ENCODE data around the gene C1orf232. TPM values are rescaled to one million over a fixed set of nuclear protein-coding genes. Genes with fewer than 3 reads are reported as not detected.
A peak's percentile ranks its signal among the peaks of the same experiment; 100 is the strongest.

Gene C1orf232
- total RNA-seq (ENCODE audit: low replicate concordance): not detected in 2 replicates

DNA sequence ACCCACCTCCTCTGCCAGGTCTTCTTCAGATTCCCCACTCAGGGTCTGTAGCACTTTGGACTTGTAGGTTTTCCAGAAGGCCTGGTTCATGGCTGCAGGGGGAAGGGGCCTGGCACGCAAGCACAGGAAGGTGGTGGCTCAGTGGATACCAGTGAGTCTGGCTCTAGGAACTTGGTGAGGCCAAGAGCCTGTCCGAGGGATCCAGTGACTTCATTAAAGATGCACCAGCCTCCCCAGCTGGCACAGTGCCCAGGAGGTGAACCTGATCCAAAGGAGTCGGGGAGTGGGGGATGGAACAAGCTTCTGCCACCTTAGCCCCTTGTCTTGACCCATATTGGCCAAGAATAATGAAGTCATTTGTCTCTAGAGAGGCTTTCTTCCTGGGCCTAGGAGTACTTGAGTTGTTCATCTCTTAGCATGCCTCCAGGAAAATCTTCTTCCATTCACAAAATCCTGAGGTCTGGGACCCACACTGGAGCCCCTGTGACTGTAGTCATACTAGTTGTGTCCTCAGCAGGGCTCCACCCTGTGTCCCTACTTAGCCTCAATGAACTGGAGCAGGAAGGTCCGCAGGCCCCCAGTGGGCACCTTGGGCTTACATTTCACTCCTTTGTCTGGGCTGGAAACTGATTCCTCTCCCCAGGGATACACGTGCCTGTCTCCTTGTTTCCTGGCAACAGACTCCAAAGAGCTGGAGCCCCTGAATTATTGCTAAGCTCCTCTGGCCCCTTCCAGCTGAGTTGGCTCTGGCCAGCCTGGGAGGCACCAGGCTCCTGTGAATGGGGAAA, at the start of gene C1orf232:
C1orf232 (minus strand) TSS at position 554 of the 788 bp plus-strand sequence; CDS start at position 90, 464 bp downstream.
- TF ChIP-seq, protein P1, sequence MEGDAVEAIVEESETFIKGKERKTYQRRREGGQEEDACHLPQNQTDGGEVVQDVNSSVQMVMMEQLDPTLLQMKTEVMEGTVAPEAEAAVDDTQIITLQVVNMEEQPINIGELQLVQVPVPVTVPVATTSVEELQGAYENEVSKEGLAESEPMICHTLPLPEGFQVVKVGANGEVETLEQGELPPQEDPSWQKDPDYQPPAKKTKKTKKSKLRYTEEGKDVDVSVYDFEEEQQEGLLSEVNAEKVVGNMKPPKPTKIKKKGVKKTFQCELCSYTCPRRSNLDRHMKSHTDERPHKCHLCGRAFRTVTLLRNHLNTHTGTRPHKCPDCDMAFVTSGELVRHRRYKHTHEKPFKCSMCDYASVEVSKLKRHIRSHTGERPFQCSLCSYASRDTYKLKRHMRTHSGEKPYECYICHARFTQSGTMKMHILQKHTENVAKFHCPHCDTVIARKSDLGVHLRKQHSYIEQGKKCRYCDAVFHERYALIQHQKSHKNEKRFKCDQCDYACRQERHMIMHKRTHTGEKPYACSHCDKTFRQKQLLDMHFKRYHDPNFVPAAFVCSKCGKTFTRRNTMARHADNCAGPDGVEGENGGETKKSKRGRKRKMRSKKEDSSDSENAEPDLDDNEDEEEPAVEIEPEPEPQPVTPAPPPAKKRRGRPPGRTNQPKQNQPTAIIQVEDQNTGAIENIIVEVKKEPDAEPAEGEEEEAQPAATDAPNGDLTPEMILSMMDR (IDR thresholded peaks at IDR 0.05): no peak
- TF ChIP-seq EZH2 (IDR thresholded peaks at IDR 0.05) (no peak), EZH2phosphoT487 (IDR thresholded peaks at IDR 0.05) (no peak)
- H3K4me3 Mint-ChIP-seq: peak within 1 kb of the TSS; percentile 89

DNA sequence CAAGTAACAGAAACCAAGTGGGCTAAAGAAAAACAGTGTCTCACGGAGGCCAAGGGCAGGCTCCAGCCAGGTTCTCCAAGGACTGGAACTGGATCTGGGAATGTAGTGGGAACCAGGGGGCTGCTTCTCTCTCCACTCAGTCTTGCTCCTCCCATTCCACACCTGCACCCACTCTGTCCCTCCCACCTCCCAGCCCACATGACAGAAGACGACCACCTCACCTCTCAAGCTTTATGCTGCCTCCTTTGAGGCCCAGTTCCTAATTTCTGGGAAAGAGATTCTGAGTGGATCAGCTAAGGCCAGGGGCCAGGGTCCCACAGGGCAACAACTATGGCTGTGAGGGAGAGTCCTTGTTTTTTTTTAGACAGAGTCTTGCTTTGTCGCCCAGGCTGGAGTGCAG, 46.5 kb upstream of the C1orf232 start:
- Histone ChIP-seq H2AFZ (replicated peaks) (no peak overlapping the region), H3K4me3 (no peak overlapping the region), H3K9ac (no peak overlapping the region), H3K36me3 (no peaks in the 10 kb centered on the region), H4K20me1 (ENCODE audit: low read depth) (no peaks in the 10 kb centered on the region), H3F3A (ENCODE audit: low read depth) (no peaks in the 10 kb centered on the region), H3K9me3 (ENCODE audit: low read depth) (no peaks in the 10 kb centered on the region), H3K27ac (no peak overlapping the region), H3K27me3 (no peaks in the 10 kb centered on the region), H3K4me1 (peaks cover 3% of the 10 kb centered on the region), H3K4me2 (no peak overlapping the region), H3K79me2 (ENCODE audit: low read depth) (no peaks in the 10 kb centered on the region)
- no peak overlapping the region for H3K27ac Mint-ChIP-seq
- no peaks in the 10 kb centered on the region for H3K36me3 Mint-ChIP-seq
- H3K27me3 Mint-ChIP-seq (ENCODE audit: insufficient read depth, low read depth): no peaks in the 10 kb centered on the region
- H3K4me3 Mint-ChIP-seq: no peak overlapping the region
- TF ChIP-seq, protein P1 (IDR thresholded peaks at IDR 0.05): no peak
- no peak for TF ChIP-seq EZH2phosphoT487 (IDR thresholded peaks at IDR 0.05)
- no peak for TF ChIP-seq EZH2 (IDR thresholded peaks at IDR 0.05)
- DNase-seq (ENCODE audit: low spot score): no peak
- no peaks in the 10 kb centered on the region for H3K9me3 Mint-ChIP-seq
- peaks cover 13% of the 10 kb centered on the region for H3K4me1 Mint-ChIP-seq

More for the DNA sequence above, at the start of gene C1orf232:
- Mint-ChIP-seq H3K9me3 (no peaks in the 10 kb centered on the region), H3K27ac (peak within 1 kb of the TSS; percentile 97), H3K4me1 (peaks cover 59% of the 10 kb centered on the region), H3K27me3 (ENCODE audit: insufficient read depth, low read depth) (peaks cover 31% of the 10 kb centered on the region), H3K36me3 (no peaks in the 10 kb centered on the region)
- Histone ChIP-seq H3K4me2 (peak within 1 kb of the TSS; percentile 98), H3K9ac (peak within 1 kb of the TSS; percentile 71), H3K27ac (peak within 1 kb of the TSS; percentile 56), H3K4me3 (peak within 1 kb of the TSS; percentile 77), H3F3A (ENCODE audit: low read depth) (peaks cover 36% of the 10 kb centered on the region), H3K27me3 (peaks cover 16% of the 10 kb centered on the region), H3K9me3 (ENCODE audit: low read depth) (no peaks in the 10 kb centered on the region), H2AFZ (replicated peaks) (peak within 1 kb of the TSS; percentile 44), H3K4me1 (peaks cover 44% of the 10 kb centered on the region), H3K79me2 (ENCODE audit: low read depth) (peaks cover 13% of the 10 kb centered on the region), H3K36me3 (no peaks in the 10 kb centered on the region), H4K20me1 (ENCODE audit: low read depth) (peaks cover 3% of the 10 kb centered on the region)
- peak; percentile 81 for DNase-seq (ENCODE audit: low spot score)

DNA sequence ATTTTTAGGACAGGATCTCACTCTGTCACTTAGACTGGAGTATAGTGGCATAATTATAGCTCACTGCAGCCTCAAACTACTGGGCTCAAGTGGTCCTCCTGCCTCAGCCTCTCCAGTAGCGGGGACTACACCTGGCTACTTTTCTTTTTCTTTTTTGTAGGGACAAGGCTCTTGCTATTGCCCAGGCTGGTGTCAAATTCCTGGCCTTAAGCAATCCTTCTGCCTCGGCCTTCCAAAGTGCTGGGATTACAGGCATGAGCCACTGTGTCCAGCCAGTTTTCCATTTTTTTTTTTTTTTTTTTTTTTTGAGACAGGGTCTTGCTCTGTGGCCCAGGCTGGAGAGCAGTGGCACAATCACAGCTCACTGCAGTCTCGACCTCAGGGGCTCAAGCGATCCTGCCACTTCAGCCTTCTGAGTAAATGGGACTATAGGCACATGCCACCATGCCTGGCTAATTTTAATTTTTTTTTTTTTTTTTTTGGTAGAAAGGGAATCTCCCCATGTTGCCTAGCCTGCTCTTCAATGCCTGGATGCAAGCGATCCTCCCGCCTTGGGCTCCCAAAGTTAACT, 44.7 kb upstream of the C1orf232 start:
- Mint-ChIP-seq H3K36me3 (no peaks in the 10 kb centered on the region), H3K4me1 (peaks cover 13% of the 10 kb centered on the region), H3K27ac (no peak overlapping the region), H3K4me3 (no peak overlapping the region), H3K9me3 (no peaks in the 10 kb centered on the region), H3K27me3 (ENCODE audit: insufficient read depth, low read depth) (no peaks in the 10 kb centered on the region)
- no peak overlapping the region for H3K27ac ChIP-seq
- DNase-seq (ENCODE audit: low spot score): no peak
- no peaks in the 10 kb centered on the region for H3F3A ChIP-seq (ENCODE audit: low read depth)
- no peak overlapping the region for H3K4me3 ChIP-seq
- H3K36me3 ChIP-seq: no peaks in the 10 kb centered on the region
- H3K27me3 ChIP-seq: no peaks in the 10 kb centered on the region
- TF ChIP-seq EZH2phosphoT487 (IDR thresholded peaks at IDR 0.05): no peak
- TF ChIP-seq, protein P1 (IDR thresholded peaks at IDR 0.05): no peak
- no peak for TF ChIP-seq EZH2 (IDR thresholded peaks at IDR 0.05)
- H3K9ac ChIP-seq: no peak overlapping the region
- no peaks in the 10 kb centered on the region for H3K9me3 ChIP-seq (ENCODE audit: low read depth)
- H3K4me2 ChIP-seq: no peak overlapping the region
- no peaks in the 10 kb centered on the region for H3K79me2 ChIP-seq (ENCODE audit: low read depth)
- H2AFZ ChIP-seq (replicated peaks): no peak overlapping the region
- no peaks in the 10 kb centered on the region for H3K4me1 ChIP-seq
- H4K20me1 ChIP-seq (ENCODE audit: low read depth): no peaks in the 10 kb centered on the region

All from neural progenitor cell (in vitro differentiated cells).